HG02981 (cell line): ENCODE measurements around the gene ME3.
A peak's percentile ranks its signal among the peaks of the same experiment; 100 is the strongest.
"Not testable (repeated sequence)": the region's sequence is repeated elsewhere in the genome, so short reads cannot be mapped to it uniquely, and the experiment has no call there.

ENCODE experiments used
- ATAC-seq: cut with Tn5 transposase; IDR thresholded peaks from one replicate; pipeline ENCODE4 v1.9.1; 2021; ENCODE audit warnings: mild to moderate bottlenecking, moderate library complexity; ENCODE audit not compliant: unreplicated experiment

The ME3 gene

GRCh38 chr11:86666193-86666592 is 6.2 kb downstream of the ME3 start:
- no peak for ATAC-seq

- no peak for ATAC-seq
Measured at GRCh38 chr11:86664930-86665329, 7.5 kb downstream of the ME3 start.

GRCh38 chr11:86663761-86664160 is 8.7 kb downstream of the ME3 start:
- no peak for ATAC-seq

- ATAC-seq, result no peak
Measured at GRCh38 chr11:86663291-86663690, 9.1 kb downstream of the ME3 start.

- no peak for ATAC-seq
Measured at GRCh38 chr11:86660736-86661135, 11.7 kb downstream of the ME3 start.

GRCh38 chr11:86660088-86660487 is 12.3 kb downstream of the ME3 start:
- ATAC-seq, result no peak

GRCh38 chr11:86658534-86658933 is 13.9 kb downstream of the ME3 start:
- ATAC-seq, result no peak

- ATAC-seq, result not testable (repeated sequence)
Measured at GRCh38 chr11:86645212-86645611, 27.2 kb downstream of the ME3 start.

GRCh38 chr11:86644291-86644690 is 28.1 kb downstream of the ME3 start:
- no peak for ATAC-seq

GRCh38 chr11:86641537-86642261 is 30.7 kb downstream of the ME3 start:
- no peak for ATAC-seq

- no peak for ATAC-seq
Measured at GRCh38 chr11:86639137-86639536, 33.3 kb downstream of the ME3 start.

GRCh38 chr11:86638673-86639072 is 33.7 kb downstream of the ME3 start:
- no peak for ATAC-seq

- no peak for ATAC-seq
Measured at GRCh38 chr11:86637988-86638387, 34.4 kb downstream of the ME3 start.

- ATAC-seq, result no peak
Measured at GRCh38 chr11:86636275-86636674, 36.1 kb downstream of the ME3 start.

- ATAC-seq, result peak; percentile 60
Measured at GRCh38 chr11:86632499-86633269, 39.7 kb downstream of the ME3 start.

GRCh38 chr11:86630229-86630981 is 42.0 kb downstream of the ME3 start:
- ATAC-seq, result no peak

- ATAC-seq, result no peak
Measured at GRCh38 chr11:86629045-86629706, 43.2 kb downstream of the ME3 start.

- no peak for ATAC-seq
Measured at GRCh38 chr11:86627776-86628455, 44.5 kb downstream of the ME3 start.

GRCh38 chr11:86625981-86626380 is 46.4 kb downstream of the ME3 start:
- no peak for ATAC-seq

- ATAC-seq, result no peak
Measured at GRCh38 chr11:86625544-86625943, 46.9 kb downstream of the ME3 start.

GRCh38 chr11:86624366-86624765 is 48.0 kb downstream of the ME3 start:
- no peak for ATAC-seq
